PC-3 (cell line): ENCODE measurements around the gene PDZD7. TPM values are rescaled to one million over a fixed set of nuclear protein-coding genes. Genes with fewer than 3 reads are reported as not detected.

Source experiments
- ATAC-seq: fragments of 200-7000 bp; cut with Tn5 transposase; 2 replicates; pipeline ENCODE4 v1.9.1; 2020; ENCODE audit warnings: mild to moderate bottlenecking, moderate library complexity
- BruUV-seq: library from RNA; stranded (reverse); fragments of 400-500 nt; replicated peaks from 2 replicates; lab custom pipeline; 2021; lab: Mats Ljungman, UMichigan
- CTCF ChIA-PET: fragments of 300-600 bp; sonication (Branson Sonifier 250); formaldehyde crosslinking; loops from one replicate; lab custom pipeline; 2022; ENCODE audit warnings: antibody characterized with exemption; lab: Charles Lee
- POLR2A ChIA-PET: fragments of 300-600 bp; sonication (Branson Sonifier 250); formaldehyde crosslinking; loops from one replicate; lab custom pipeline; 2022; ENCODE audit warnings: antibody characterized with exemption; ENCODE audit not compliant: unreplicated experiment; lab: Charles Lee
- DNase-seq: peaks from one replicate; pipeline ENCODE4 v3.0.0-alpha.2; 2015
- H2AFZ ChIP-seq: fragments of 300-600 bp; sonication (generic); 2 replicates; pipeline ENCODE4 v1.6.0; 2016; ENCODE audit warnings: antibody characterized with exemption, low read length
- H3F3A ChIP-seq: fragments of 300-600 bp; sonication (generic); one replicate; pipeline ENCODE4 v1.6.0; 2017; ENCODE audit warnings: antibody characterized with exemption, low read length, control low read depth, mild to moderate bottlenecking; ENCODE audit not compliant: unreplicated experiment
- H3K27ac ChIP-seq: fragments of 300-600 bp; sonication (generic); 2 replicates; pipeline ENCODE4 v1.5.1; 2016; ENCODE audit warnings: mild to moderate bottlenecking, low read length
- H3K27me3 ChIP-seq: fragments of 300-600 bp; sonication (generic); 2 replicates; pipeline ENCODE4 v1.6.1; 2016; ENCODE audit warnings: low read length, mixed read lengths
- H3K36me3 ChIP-seq: fragments of 300-600 bp; sonication (generic); 2 replicates; pipeline ENCODE4 v1.6.1; 2016; ENCODE audit warnings: low read depth, mixed run types, low read length, mixed read lengths
- H3K4me1 ChIP-seq: fragments of 300-600 bp; sonication (generic); 2 replicates; pipeline ENCODE4 v1.5.1; 2016; ENCODE audit warnings: low read length; ENCODE audit not compliant: insufficient read depth
- H3K4me2 ChIP-seq: fragments of 300-600 bp; sonication (generic); 2 replicates; pipeline ENCODE4 v1.6.0; 2016; ENCODE audit warnings: low read length
- H3K4me3 ChIP-seq: fragments of 300-600 bp; sonication (generic); 2 replicates; pipeline ENCODE4 v1.5.1; 2016; ENCODE audit warnings: mild to moderate bottlenecking, low read length, mixed read lengths
- H3K79me2 ChIP-seq: fragments of 300-600 bp; sonication (generic); 2 replicates; pipeline ENCODE4 v1.6.1; 2017; ENCODE audit warnings: low read length, mixed read lengths
- H3K9ac ChIP-seq: fragments of 300-600 bp; sonication (generic); 2 replicates; pipeline ENCODE4 v1.6.0; 2016; ENCODE audit warnings: mild to moderate bottlenecking, low read length
- H3K9me2 ChIP-seq: fragments of 300-600 bp; sonication (generic); replicated peaks from 2 replicates; pipeline ENCODE4 v1.6.1; 2016; ENCODE audit warnings: mixed run types, low read length, mixed read lengths
- H3K9me3 ChIP-seq: fragments of 300-600 bp; sonication (generic); 2 replicates; pipeline ENCODE4 v1.6.1; 2016; ENCODE audit warnings: low read length, mixed read lengths
- H4K20me1 ChIP-seq: fragments of 300-600 bp; sonication (generic); 2 replicates; pipeline ENCODE4 v1.6.1; 2016; ENCODE audit warnings: low read length, mixed read lengths
- EZH2 ChIP-seq: fragments of 300-600 bp; sonication (generic); IDR thresholded peaks from one replicate; pipeline ENCODE4 v1.6.1; 2017; ENCODE audit warnings: antibody characterized with exemption, mild to moderate bottlenecking, low read length; ENCODE audit not compliant: unreplicated experiment
- EZH2phosphoT487 ChIP-seq: fragments of 300-600 bp; sonication (generic); IDR thresholded peaks from 2 replicates; pipeline ENCODE4 v1.6.1; 2018; ENCODE audit warnings: mild to moderate bottlenecking, antibody characterized with exemption, low read length, borderline replicate concordance
- intact Hi-C: fragments of 100-400 bp; cut with micrococcal nuclease; formaldehyde crosslinking; loops from 2 replicates; pipeline ENCODE4 v1.9.0; 2023
- total RNA-seq: library from RNA; depleted of rRNA; stranded (reverse); fragments of >200 nt; gene quantifications from 2 replicates; pipeline ENCODE4 v1.2.3, GENCODE V29; 2014
- TF ChIP-seq, protein P1 (sequence below): fragments of 300-600 bp; sonication (generic); conservative IDR thresholded peaks from 2 replicates; pipeline ENCODE4 v1.5.1; 2017; ENCODE audit warnings: antibody characterized with exemption, low read depth, mild to moderate bottlenecking, low read length

PDZD7 gene
- total RNA-seq, 1 experiment from 2014 or later = 2.8 TPM

DNA sequence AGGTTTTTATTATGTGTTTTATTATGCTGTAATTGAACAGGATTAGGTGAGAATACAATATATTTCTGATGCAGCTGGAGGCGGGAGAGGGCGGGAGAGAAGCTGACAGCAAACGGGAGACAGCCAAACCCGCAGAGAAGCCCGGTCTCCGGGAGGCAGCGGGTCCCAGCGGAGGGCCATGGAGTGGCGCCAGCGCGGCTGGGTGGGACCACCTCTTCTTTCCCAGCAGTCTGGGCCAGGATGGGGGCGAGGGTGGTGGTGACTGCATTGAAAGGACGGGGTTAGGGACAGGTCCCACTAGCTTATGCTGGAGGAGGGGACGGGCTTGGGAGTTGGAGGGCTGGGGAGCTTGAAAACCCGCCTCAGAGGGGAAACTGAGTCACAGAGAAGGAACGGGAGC is 16.3 kb upstream of the PDZD7 start:
- H3K27ac ChIP-seq = no peak overlapping the region
- H3F3A ChIP-seq = no peaks in the 10 kb centered on the region
- intact Hi-C loops = no loop called here
- ATAC-seq (no peak), DNase-seq (no peak)
- TF ChIP-seq EZH2 = no peak
- TF ChIP-seq, protein P1, sequence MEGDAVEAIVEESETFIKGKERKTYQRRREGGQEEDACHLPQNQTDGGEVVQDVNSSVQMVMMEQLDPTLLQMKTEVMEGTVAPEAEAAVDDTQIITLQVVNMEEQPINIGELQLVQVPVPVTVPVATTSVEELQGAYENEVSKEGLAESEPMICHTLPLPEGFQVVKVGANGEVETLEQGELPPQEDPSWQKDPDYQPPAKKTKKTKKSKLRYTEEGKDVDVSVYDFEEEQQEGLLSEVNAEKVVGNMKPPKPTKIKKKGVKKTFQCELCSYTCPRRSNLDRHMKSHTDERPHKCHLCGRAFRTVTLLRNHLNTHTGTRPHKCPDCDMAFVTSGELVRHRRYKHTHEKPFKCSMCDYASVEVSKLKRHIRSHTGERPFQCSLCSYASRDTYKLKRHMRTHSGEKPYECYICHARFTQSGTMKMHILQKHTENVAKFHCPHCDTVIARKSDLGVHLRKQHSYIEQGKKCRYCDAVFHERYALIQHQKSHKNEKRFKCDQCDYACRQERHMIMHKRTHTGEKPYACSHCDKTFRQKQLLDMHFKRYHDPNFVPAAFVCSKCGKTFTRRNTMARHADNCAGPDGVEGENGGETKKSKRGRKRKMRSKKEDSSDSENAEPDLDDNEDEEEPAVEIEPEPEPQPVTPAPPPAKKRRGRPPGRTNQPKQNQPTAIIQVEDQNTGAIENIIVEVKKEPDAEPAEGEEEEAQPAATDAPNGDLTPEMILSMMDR = no peak
- no peak for TF ChIP-seq EZH2phosphoT487
- H3K4me1 ChIP-seq = peaks cover 20% of the 10 kb centered on the region
- ChIA-PET CTCF (no interaction called here), POLR2A (no interaction called here)
- H3K4me3 ChIP-seq = no peak overlapping the region
- H4K20me1 ChIP-seq = no peaks in the 10 kb centered on the region
- no peaks in the 10 kb centered on the region for H3K9me2 ChIP-seq
- no peak overlapping the region for H3K9ac ChIP-seq
- no peak overlapping the region for H2AFZ ChIP-seq
- H3K36me3 ChIP-seq = no peaks in the 10 kb centered on the region
- H3K79me2 ChIP-seq = no peaks in the 10 kb centered on the region
- no peaks in the 10 kb centered on the region for H3K9me3 ChIP-seq
- no TSS peak for BruUV-seq
- H3K4me2 ChIP-seq = no peak overlapping the region
- H3K27me3 ChIP-seq = no peaks in the 10 kb centered on the region

DNA sequence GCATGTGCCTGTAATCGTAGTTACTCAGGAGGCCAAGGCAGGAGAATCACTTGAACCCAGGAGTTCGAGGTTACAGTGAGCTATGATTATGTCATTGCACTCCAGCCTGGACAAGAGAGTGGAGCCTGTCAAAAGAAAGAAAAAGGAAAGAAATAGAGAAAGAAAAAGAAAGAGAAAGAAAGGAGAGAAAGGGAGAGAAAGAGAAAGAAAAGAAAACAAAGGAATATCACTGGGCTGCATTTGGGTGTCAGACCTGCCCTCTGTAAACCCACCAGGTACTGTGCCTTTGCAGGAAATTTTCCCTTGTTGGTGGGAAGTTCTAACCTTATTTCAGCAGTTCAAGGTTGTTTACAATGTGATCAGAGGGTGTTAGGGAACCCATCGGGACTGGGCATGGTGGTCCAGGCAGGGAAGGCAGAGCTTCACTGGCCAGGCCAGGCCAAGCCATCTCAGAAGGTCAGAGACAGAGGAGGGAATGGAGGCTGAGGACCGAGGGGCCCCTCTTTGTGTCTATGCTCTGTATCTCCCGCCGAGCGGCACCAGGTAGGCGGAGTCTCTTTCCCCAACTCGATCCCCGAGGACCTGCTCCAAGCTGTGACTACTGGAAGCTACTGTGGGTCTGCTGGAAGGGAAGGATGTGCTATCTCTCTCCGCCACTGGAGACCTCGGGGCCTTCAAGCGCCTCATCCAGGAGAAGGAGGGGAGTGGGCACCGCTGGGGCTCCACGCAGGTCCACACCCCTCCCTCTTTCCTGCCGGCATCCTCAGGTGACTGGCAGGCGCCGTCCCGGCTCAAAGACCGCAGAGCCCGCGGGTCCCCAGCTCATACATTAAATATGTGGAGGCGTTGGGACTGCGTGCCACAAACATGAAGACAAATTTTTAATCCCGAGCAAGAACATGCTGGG is 15.7 kb upstream of the PDZD7 start:
- TF ChIP-seq EZH2phosphoT487 (no peak), EZH2 (no peak)
- TF ChIP-seq, protein P1 = no peak
- Histone ChIP-seq H3K4me1 (peaks cover 16% of the 10 kb centered on the region), H2AFZ (no peak overlapping the region), H3K4me2 (no peak overlapping the region), H3K36me3 (no peaks in the 10 kb centered on the region), H3K79me2 (no peaks in the 10 kb centered on the region), H3K4me3 (no peak overlapping the region), H3K9ac (no peak overlapping the region), H3K27ac (no peak overlapping the region), H3F3A (no peaks in the 10 kb centered on the region), H3K9me3 (no peaks in the 10 kb centered on the region), H3K27me3 (no peaks in the 10 kb centered on the region), H3K9me2 (no peaks in the 10 kb centered on the region), H4K20me1 (no peaks in the 10 kb centered on the region)
- POLR2A ChIA-PET = no interaction called here
- BruUV-seq = no TSS peak
- ATAC-seq = no peak
- intact Hi-C loops = no loop called here
- no peak for DNase-seq
- CTCF ChIA-PET = no interaction called here

DNA sequence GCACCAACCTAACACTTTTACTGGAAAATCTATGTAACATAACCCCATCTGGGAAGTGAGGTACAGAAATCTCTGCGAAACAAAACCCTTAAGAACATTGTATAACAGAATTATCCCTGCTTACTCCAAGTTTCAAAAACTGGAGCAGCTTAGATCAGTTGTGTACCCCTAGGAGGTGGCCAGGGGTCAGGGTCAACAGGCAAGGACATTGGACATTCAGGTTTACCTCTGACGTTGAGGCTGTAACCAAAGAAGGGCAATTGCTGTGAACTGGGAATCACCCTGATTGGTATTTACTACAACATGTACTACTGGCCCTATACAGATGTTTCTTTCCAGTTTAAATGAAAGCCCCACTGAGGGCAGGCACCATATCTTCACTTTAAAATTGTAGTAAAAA is 13.2 kb upstream of the PDZD7 start:
- no peak overlapping the region for H3K9ac ChIP-seq
- intact Hi-C loops = loop anchor here (5.0 kb wide), 1 partner anchor 98 kb away; no protein-coding TSS in a partner anchor

More for the DNA sequence above, 13.2 kb upstream of the PDZD7 start:
- H3K36me3 ChIP-seq = no peaks in the 10 kb centered on the region
- ATAC-seq (no peak), DNase-seq (no peak)
- no peak overlapping the region for H3K27ac ChIP-seq
- H3K9me3 ChIP-seq = no peaks in the 10 kb centered on the region
- H4K20me1 ChIP-seq = no peaks in the 10 kb centered on the region
- TF ChIP-seq EZH2 (no peak), EZH2phosphoT487 (no peak)
- TF ChIP-seq, protein P1 = no peak
- peak overlapping the region; percentile 85; the same call in 1 of the 2 replicates for H3K4me2 ChIP-seq
- no peaks in the 10 kb centered on the region for H3F3A ChIP-seq
- no peaks in the 10 kb centered on the region for H3K79me2 ChIP-seq
- ChIA-PET CTCF (interaction anchor here (0.6 to 1.8 kb wide), 2 partner anchors 23 to 48 kb away, joined by 4 read pairs; no protein-coding TSS in a partner anchor), POLR2A (no interaction called here)
- H3K4me1 ChIP-seq = peaks cover 16% of the 10 kb centered on the region
- no peak overlapping the region for H3K4me3 ChIP-seq
- no peaks in the 10 kb centered on the region for H3K27me3 ChIP-seq
- no peak overlapping the region for H2AFZ ChIP-seq
- H3K9me2 ChIP-seq = no peaks in the 10 kb centered on the region
- BruUV-seq = no TSS peak
